Osteocyte (in vitro differentiated cells): ENCODE results near the gene DKC1. TPM values are rescaled to one million over a fixed set of nuclear protein-coding genes. Genes with fewer than 3 reads are reported as not detected.
"Not testable (repeated sequence)": the region's sequence is repeated elsewhere in the genome, so short reads cannot be mapped to it uniquely, and the experiment has no call there.

Experiments used
- DNase-seq: peaks from one replicate; pipeline ENCODE4 v3.0.0; 2021; ENCODE audit warnings: mixed read lengths; ENCODE audit not compliant: unreplicated experiment; ENCODE audit errors: extremely low spot score
- H3K27ac Mint-ChIP-seq: one replicate; pipeline ENCODE4 v1.8.0; 2021; ENCODE audit warnings: mild to moderate bottlenecking, mixed read lengths; ENCODE audit not compliant: unreplicated experiment
- H3K27me3 Mint-ChIP-seq: one replicate; pipeline ENCODE4 v1.8.0; 2021; ENCODE audit warnings: mixed read lengths; ENCODE audit not compliant: unreplicated experiment
- H3K36me3 Mint-ChIP-seq: one replicate; pipeline ENCODE4 v1.8.0; 2021; ENCODE audit warnings: mixed read lengths; ENCODE audit not compliant: unreplicated experiment
- H3K4me1 Mint-ChIP-seq: one replicate; pipeline ENCODE4 v1.8.0; 2021; ENCODE audit warnings: mixed read lengths; ENCODE audit not compliant: unreplicated experiment
- H3K4me3 Mint-ChIP-seq: one replicate; pipeline ENCODE4 v1.8.0; 2021; ENCODE audit warnings: mild to moderate bottlenecking, moderate library complexity, mixed read lengths; ENCODE audit not compliant: unreplicated experiment
- H3K9me3 Mint-ChIP-seq: one replicate; pipeline ENCODE4 v1.8.0; 2021; ENCODE audit warnings: mixed read lengths; ENCODE audit not compliant: unreplicated experiment
- CTCF ChIP-seq: fragments of 200-600 bp; sonication (generic); IDR thresholded peaks from 2 replicates; pipeline ENCODE4 v1.5.0; 2021; ENCODE audit warnings: antibody characterized with exemption, mild to moderate bottlenecking, moderate library complexity
- total RNA-seq: library from RNA; stranded (reverse); gene quantifications from 2 replicates; pipeline ENCODE4 v1.2.1, GENCODE V29; 2021

The DKC1 gene
- total RNA-seq, 1 donor from 2014 or later: 37.5 TPM

- Mint-ChIP-seq H3K9me3 (peaks cover 22% of the 10 kb centered on the region), H3K36me3 (no peaks in the 10 kb centered on the region), H3K4me1 (no peaks in the 10 kb centered on the region), H3K27ac (no peak overlapping the region), H3K4me3 (no peak overlapping the region), H3K27me3 (peaks cover 26% of the 10 kb centered on the region)
- TF ChIP-seq CTCF: no peak
- DNase-seq: no peak
These were observed 49.9 kb downstream of the DKC1 start for GRCh38 chrX:154812341-154813101.

GRCh38 chrX:154813801-154814200 is 51.1 kb downstream of the DKC1 start:
- no peak for TF ChIP-seq CTCF
- Mint-ChIP-seq H3K27ac (no peak overlapping the region), H3K9me3 (peaks cover 12% of the 10 kb centered on the region), H3K27me3 (peaks cover 22% of the 10 kb centered on the region), H3K36me3 (no peaks in the 10 kb centered on the region), H3K4me1 (no peaks in the 10 kb centered on the region), H3K4me3 (no peak overlapping the region)
- no peak for DNase-seq

- no peaks in the 10 kb centered on the region for H3K36me3 Mint-ChIP-seq
- no peak for TF ChIP-seq CTCF
- no peak overlapping the region for H3K4me3 Mint-ChIP-seq
- H3K9me3 Mint-ChIP-seq: peaks cover 11% of the 10 kb centered on the region
- no peak overlapping the region for H3K27ac Mint-ChIP-seq
- H3K4me1 Mint-ChIP-seq: no peaks in the 10 kb centered on the region
- no peak for DNase-seq
- peaks cover 25% of the 10 kb centered on the region for H3K27me3 Mint-ChIP-seq
These were observed 52.7 kb downstream of the DKC1 start for GRCh38 chrX:154815274-154815818.

GRCh38 chrX:154816326-154816898 is 53.7 kb downstream of the DKC1 start:
- DNase-seq, H3K36me3 Mint-ChIP-seq, H3K4me1 Mint-ChIP-seq, H3K27ac Mint-ChIP-seq, H3K4me3 Mint-ChIP-seq: not testable (repeated sequence)
- Mint-ChIP-seq H3K9me3 (peaks cover 11% of the 10 kb centered on the region), H3K27me3 (peaks cover 35% of the 10 kb centered on the region)

- H3K4me1 Mint-ChIP-seq, H3K4me3 Mint-ChIP-seq, DNase-seq, H3K9me3 Mint-ChIP-seq, H3K36me3 Mint-ChIP-seq, H3K27ac Mint-ChIP-seq: not testable (repeated sequence)
- peaks cover 33% of the 10 kb centered on the region for H3K27me3 Mint-ChIP-seq
These were observed 54.5 kb downstream of the DKC1 start for GRCh38 chrX:154817048-154817618.
